GM12892 (cell line): ENCODE measurements around the gene PIK3CA.

Experiments
- POLR2A ChIP-seq: IDR thresholded peaks from 2 replicates; pipeline ENCODE4 v1.6.1; 2011; ENCODE audit warnings: low read depth, low read length, control low read depth
- POLR2AphosphoS5 ChIP-seq: IDR thresholded peaks from 2 replicates; pipeline ENCODE4 v1.6.1; 2011; ENCODE audit warnings: low read depth, low read length, control low read depth
- TAF1 ChIP-seq: IDR thresholded peaks from 2 replicates; pipeline ENCODE4 v1.6.1; 2011; ENCODE audit warnings: low read depth, mild to moderate bottlenecking, control low read depth, low read length, borderline replicate concordance

DNA sequence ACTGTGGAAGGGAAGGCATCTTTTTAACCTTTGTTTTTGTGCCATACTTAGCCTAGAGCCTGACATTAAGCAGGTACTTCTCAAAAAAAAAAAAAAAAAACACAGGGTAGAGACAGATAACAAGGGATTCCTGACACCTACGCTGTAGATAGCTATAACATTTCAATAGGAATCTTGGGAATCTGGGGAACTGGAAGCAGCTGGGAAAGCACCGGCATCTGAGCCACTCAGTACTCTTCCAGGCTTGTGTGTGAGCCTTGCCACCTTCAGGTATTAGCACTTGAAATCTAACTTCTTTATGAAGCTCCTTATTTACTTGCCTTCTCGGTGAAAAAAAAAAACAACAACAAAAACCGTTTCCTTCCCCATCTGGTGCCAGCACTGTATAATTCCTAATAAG lies 46.8 kb downstream of the PIK3CA start:
- no peak for TF ChIP-seq POLR2AphosphoS5
- TF ChIP-seq POLR2A = no peak
- no peak for TF ChIP-seq TAF1
